Activated T-cell treated with anti-CD3 and anti-CD28 coated beads for 48 hours (primary cell): ENCODE results near the gene PRODH2.
"Not testable (repeated sequence)": the region's sequence is repeated elsewhere in the genome, so short reads cannot be mapped to it uniquely, and the experiment has no call there.

Experiments used
- DNase-seq: peaks from one replicate; pipeline ENCODE4 v3.0.0-alpha.2; 2020; ENCODE audit warnings: low read depth

Gene PRODH2

GRCh38 chr19:35781650-35782049, 31.0 kb downstream of the PRODH2 start:
- DNase-seq: no peak

DNA sequence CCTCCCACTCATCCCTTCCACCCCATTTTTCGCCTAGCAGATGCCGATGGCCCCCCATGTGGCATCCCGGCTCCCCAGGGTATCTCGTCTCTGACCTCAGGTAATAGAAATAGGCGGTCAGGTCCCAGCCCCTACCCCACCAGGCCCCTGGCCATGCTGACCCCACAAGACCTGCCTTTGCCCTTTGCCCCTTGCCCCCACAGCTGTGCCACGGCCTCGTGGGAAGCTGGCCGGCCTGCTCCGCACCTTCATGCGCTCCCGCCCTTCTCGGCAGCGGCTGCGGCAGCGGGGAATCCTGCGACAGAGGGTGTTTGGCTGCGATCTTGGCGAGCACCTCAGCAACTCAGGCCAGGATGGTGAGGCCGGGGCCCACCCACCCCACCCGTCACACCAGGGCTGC, 31.9 kb downstream of the PRODH2 start:
- no peak for DNase-seq

- no peak for DNase-seq
These were observed 32.6 kb downstream of the PRODH2 start for GRCh38 chr19:35780058-35780457.

DNA sequence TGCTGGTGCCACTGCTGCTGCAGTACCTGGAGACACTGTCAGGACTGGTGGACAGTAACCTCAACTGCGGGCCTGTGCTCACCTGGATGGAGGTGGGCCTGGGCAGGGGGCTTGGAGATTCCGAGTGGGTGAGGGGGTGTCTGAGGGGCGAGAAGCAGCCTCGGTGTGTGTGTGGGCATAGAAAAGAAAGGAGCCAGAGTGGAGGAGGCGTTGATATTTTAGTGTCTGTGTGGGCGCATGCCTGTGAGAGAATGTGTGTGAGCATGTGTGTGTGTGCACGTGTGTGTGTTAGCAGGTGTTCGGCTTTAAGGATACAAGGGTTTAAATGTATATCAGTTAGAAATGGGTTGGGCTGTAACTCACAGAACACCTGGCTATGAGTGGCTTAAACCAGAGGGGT, 33.6 kb downstream of the PRODH2 start:
- no peak for DNase-seq

DNA sequence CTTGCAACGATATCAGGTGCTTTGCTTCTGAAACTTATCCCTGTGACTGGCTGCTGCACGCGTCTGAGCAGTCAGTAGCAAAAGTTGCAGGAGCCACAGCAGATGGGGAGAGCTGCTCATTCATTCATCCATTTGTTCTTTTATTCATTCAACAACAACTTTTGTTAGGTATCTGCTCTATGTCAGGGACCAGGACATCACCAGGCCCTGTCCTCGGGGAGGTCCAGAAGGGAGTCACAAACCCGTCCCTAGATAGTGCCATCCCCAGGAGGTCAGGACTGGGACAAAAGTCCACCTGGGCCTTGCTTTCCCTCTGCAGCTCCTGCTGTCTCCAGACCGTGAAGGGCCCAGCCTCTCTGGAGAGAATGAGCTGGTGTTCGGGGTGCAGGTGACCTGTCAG, 34.7 kb downstream of the PRODH2 start:
- DNase-seq: no peak

GRCh38 chr19:35777086-35777841, 35.4 kb downstream of the PRODH2 start:
- DNase-seq: no peak

- DNase-seq: no peak
These were observed 36.4 kb downstream of the PRODH2 start for GRCh38 chr19:35776102-35776788.

DNA sequence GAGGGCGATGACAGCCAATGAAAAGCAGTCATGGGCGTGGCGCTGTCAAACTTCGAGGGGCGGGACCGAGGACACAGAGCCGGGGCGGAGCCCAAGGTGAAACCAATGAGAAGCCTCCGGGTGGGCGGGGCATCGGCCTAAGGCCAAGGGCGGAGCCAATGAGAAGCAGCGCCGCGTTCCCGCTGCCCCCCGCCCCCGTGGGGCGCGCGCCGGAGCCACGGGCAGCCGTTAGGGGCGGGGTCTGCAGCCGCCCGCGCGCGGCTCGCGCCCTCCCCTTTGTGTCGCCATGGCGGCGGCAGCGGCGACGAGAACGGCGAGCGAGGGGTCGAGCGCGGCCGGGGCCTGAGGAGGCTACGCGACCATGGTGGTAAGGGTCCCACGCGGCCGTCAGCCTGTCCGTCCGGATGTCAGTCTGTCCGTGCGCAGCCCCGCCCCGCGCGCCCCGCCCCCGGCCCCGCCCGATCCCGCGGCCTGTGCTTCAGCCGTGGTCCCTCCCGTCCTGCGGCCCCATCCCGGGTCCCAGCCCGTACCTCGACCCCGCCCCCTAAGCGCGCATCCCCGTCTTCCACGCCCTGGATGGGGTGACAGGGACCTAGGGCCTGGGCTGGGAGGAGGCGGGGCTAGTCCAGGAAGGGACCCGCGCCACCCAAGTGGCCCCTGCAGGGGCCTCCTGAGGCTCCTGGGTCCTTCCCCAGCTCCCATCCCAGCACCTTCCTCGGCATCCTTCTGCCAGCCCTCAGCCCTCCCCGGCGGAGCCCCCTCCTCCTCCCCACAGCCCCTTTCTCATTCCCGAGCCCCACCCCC, 37.1 kb downstream of the PRODH2 start, which contains the start of gene ARHGAP33:
ARHGAP33 (plus strand) TSS at position 267 of the 804 bp plus-strand sequence; CDS start at position 362, 95 bp downstream.
- peak; percentile 99 for DNase-seq

GRCh38 chr19:35775046-35775297, 37.7 kb downstream of the PRODH2 start:
- no peak for DNase-seq

- no peak for DNase-seq
These were observed 38.2 kb downstream of the PRODH2 start for GRCh38 chr19:35774274-35775045.

DNA sequence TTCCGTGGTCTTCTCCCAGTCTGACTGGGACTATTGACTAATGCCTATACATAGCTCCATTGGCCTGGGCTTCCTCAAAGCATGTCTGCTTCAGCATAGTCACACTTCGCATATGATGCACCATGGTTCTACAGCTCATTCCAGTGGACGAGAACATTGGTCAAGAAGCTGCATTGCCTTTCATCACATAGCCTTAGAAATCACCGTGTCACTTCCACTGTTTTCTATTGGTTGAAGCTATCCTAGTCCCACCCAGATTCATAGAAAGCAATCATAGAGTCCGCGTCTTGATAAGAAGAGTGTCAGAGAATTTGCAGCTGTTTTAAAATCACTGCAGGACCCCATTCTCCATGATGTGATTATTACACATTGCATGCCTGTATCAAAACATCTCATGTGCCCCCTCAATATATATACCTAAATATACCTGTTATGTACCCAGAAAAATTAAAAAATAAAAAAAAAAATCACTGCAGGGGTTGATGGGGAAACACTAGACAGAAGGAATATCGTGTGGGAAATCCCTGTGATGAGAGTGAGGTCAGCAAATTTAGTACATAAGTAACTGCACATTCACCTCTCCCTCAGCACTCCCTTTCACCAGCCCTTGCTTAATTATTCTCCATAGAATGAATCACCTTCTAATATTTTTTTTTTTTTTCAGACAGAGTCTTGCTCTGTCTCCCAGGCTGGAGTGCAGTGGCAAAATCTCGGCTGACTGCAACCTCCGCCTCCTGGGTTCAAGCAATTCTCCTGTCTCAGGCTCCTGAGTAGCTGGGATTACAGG, 39.4 kb downstream of the PRODH2 start:
- DNase-seq: no peak

GRCh38 chr19:35772362-35772761, 40.3 kb downstream of the PRODH2 start:
- DNase-seq: not testable (repeated sequence)

DNA sequence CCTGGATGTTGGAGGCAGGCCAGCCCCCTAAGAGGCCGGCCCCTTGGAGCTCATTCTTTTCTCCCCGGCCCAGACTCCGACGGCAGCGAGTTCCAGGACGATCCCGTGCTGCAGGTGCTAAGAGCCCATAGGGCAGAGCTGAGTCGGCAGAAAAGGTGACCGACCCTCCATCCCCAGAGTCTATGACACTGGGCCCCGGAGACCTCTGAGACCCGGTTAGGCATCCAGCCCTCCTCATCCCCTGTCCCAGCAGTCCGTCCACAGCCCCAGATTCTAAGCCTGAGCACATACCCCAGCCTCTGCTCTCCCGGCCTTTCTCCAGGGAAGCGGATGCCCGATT, 44.6 kb downstream of the PRODH2 start:
- no peak for DNase-seq

- DNase-seq: no peak
These were observed 45.2 kb downstream of the PRODH2 start for GRCh38 chr19:35767288-35768081.

DNA sequence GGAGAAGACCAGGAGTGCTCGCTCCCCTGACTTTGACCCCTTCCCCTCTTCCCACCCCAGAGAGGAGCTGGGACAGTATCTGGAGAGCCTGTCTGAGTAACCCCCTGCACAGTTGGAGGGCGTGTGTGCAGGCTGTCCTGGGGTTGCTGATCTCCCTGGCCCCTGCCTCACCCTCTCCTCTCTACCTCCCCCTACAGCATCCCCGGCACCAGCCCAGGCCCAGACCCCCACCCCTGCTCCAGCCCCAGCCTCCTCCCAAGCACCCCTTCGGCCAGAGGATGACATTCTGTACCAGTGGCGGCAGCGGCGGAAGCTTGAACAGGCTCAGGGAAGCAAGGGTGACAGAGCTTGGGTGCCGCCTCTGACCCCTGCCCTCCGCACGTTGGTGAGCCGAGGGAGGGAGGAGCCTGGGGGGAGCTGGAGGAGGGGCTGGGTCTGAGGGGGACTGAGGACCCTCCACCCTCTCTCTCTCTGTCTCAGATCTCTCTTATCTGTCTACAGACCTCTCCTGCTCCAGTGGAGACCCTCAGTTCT, 46.0 kb downstream of the PRODH2 start:
- no peak for DNase-seq

- DNase-seq: no peak
These were observed 48.0 kb downstream of the PRODH2 start for GRCh38 chr19:35764432-35765315.

- DNase-seq: no peak
These were observed 51.8 kb downstream of the PRODH2 start for GRCh38 chr19:35760711-35761349.

- no peak for DNase-seq
These were observed 52.9 kb downstream of the PRODH2 start for GRCh38 chr19:35759697-35760096.
